Hepatocyte (in vitro differentiated cells): ENCODE results near the gene CMIP.

Experiments
- EZH2 ChIP-seq: fragments of 200-600 bp; sonication (generic); IDR thresholded peaks from 2 replicates; pipeline ENCODE4 v1.6.1; 2016; ENCODE audit warnings: antibody characterized with exemption, mild to moderate bottlenecking, borderline replicate concordance
- EZH2phosphoT487 ChIP-seq: fragments of 200-600 bp; sonication (generic); IDR thresholded peaks from one replicate; pipeline ENCODE4 v1.6.1; 2018; ENCODE audit warnings: antibody characterized with exemption, mild to moderate bottlenecking, low read depth, moderate library complexity; ENCODE audit not compliant: unreplicated experiment, severe bottlenecking
- TF ChIP-seq, protein P1 (sequence below): fragments of 200-600 bp; sonication (generic); IDR thresholded peaks from 2 replicates; pipeline ENCODE4 v1.5.1; 2016; ENCODE audit warnings: antibody characterized with exemption, mild to moderate bottlenecking; ENCODE audit not compliant: poor library complexity

- TF ChIP-seq, protein P1, sequence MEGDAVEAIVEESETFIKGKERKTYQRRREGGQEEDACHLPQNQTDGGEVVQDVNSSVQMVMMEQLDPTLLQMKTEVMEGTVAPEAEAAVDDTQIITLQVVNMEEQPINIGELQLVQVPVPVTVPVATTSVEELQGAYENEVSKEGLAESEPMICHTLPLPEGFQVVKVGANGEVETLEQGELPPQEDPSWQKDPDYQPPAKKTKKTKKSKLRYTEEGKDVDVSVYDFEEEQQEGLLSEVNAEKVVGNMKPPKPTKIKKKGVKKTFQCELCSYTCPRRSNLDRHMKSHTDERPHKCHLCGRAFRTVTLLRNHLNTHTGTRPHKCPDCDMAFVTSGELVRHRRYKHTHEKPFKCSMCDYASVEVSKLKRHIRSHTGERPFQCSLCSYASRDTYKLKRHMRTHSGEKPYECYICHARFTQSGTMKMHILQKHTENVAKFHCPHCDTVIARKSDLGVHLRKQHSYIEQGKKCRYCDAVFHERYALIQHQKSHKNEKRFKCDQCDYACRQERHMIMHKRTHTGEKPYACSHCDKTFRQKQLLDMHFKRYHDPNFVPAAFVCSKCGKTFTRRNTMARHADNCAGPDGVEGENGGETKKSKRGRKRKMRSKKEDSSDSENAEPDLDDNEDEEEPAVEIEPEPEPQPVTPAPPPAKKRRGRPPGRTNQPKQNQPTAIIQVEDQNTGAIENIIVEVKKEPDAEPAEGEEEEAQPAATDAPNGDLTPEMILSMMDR, result no peak
- no peak for TF ChIP-seq EZH2
- no peak for TF ChIP-seq EZH2phosphoT487
Measured at GRCh38 chr16:81516478-81517149, 72.0 kb downstream of the CMIP start.
